ENCODE measurements around the gene HMX3.

Gene HMX3

GRCh38 chr10:123103944-123104343 lies 31.8 kb upstream of the HMX3 start:
- Histone ChIP-seq H3K9ac (ENCODE audit: low read depth, low read length) (no peak overlapping the region), H3K9me3 (ENCODE audit: insufficient read depth, low read depth, low read length) (no peaks in the 10 kb centered on the region), H3K27ac (ENCODE audit: low read length) (no peak overlapping the region), H3K27me3 (ENCODE audit: insufficient read depth, low read length) (no peaks in the 10 kb centered on the region), H3K36me3 (ENCODE audit: insufficient read depth, low read depth, low read length) (no peaks in the 10 kb centered on the region), H3K4me1 (ENCODE audit: insufficient read depth, low read length) (peaks cover 5% of the 10 kb centered on the region; the same call in 1 of the 2 replicates), H3K4me3 (ENCODE audit: low read length) (no peak overlapping the region)

GRCh38 chr10:123109466-123109865 lies 26.3 kb upstream of the HMX3 start:
- no peaks in the 10 kb centered on the region for H3K9me3 ChIP-seq (ENCODE audit: insufficient read depth, low read depth, low read length)
- H3K4me1 ChIP-seq (ENCODE audit: insufficient read depth, low read length): peaks cover 3% of the 10 kb centered on the region; the same call in 1 of the 2 replicates

GRCh38 chr10:123117644-123118417 lies 17.9 kb upstream of the HMX3 start:
- no peak overlapping the region for H3K27ac ChIP-seq (ENCODE audit: low read length)
- peaks cover 41% of the 10 kb centered on the region for H3K27me3 ChIP-seq (ENCODE audit: insufficient read depth, low read length)
- no peaks in the 10 kb centered on the region for H3K9me3 ChIP-seq (ENCODE audit: insufficient read depth, low read depth, low read length)
- peak overlapping the region; percentile 50; the same call in 1 of the 2 replicates for H3K4me3 ChIP-seq (ENCODE audit: low read length)
- H3K4me1 ChIP-seq (ENCODE audit: insufficient read depth, low read length): peaks cover 13% of the 10 kb centered on the region; the same call in 1 of the 2 replicates
- no peak overlapping the region; the same call in 1 of the 2 replicates for H3K9ac ChIP-seq (ENCODE audit: low read depth, low read length)
- H3K36me3 ChIP-seq (ENCODE audit: insufficient read depth, low read depth, low read length): no peaks in the 10 kb centered on the region

More at GRCh38 chr10:123109466-123109865, 26.3 kb upstream of the HMX3 start:
- Histone ChIP-seq H3K36me3 (ENCODE audit: insufficient read depth, low read depth, low read length) (no peaks in the 10 kb centered on the region), H3K27me3 (ENCODE audit: insufficient read depth, low read length) (0 out of 2 replicates have a peak, but pooled peaks cover 4% of the 10 kb centered on the region), H3K9ac (ENCODE audit: low read depth, low read length) (no peak overlapping the region), H3K4me3 (ENCODE audit: low read length) (no peak overlapping the region), H3K27ac (ENCODE audit: low read length) (no peak overlapping the region)

- no peaks in the 10 kb centered on the region for H3K36me3 ChIP-seq (ENCODE audit: insufficient read depth, low read depth, low read length)
- H3K27me3 ChIP-seq (ENCODE audit: insufficient read depth, low read length): peaks cover 41% of the 10 kb centered on the region
Observed at GRCh38 chr10:123119081-123119480, 16.7 kb upstream of the HMX3 start.

GRCh38 chr10:123126246-123126645 lies 9.5 kb upstream of the HMX3 start:
- Histone ChIP-seq H3K9me3 (ENCODE audit: insufficient read depth, low read depth, low read length) (no peaks in the 10 kb centered on the region), H3K36me3 (ENCODE audit: insufficient read depth, low read depth, low read length) (no peaks in the 10 kb centered on the region), H3K9ac (ENCODE audit: low read depth, low read length) (no peak overlapping the region), H3K27me3 (ENCODE audit: insufficient read depth, low read length) (peaks cover 59% of the 10 kb centered on the region), H3K4me3 (ENCODE audit: low read length) (no peak overlapping the region), H3K27ac (ENCODE audit: low read length) (no peak overlapping the region), H3K4me1 (ENCODE audit: insufficient read depth, low read length) (no peaks in the 10 kb centered on the region)

More at GRCh38 chr10:123119081-123119480, 16.7 kb upstream of the HMX3 start:
- H3K9me3 ChIP-seq (ENCODE audit: insufficient read depth, low read depth, low read length): no peaks in the 10 kb centered on the region
- peaks cover 13% of the 10 kb centered on the region; the same call in 1 of the 2 replicates for H3K4me1 ChIP-seq (ENCODE audit: insufficient read depth, low read length)
- no peak overlapping the region for H3K9ac ChIP-seq (ENCODE audit: low read depth, low read length)
- no peak overlapping the region for H3K4me3 ChIP-seq (ENCODE audit: low read length)
- no peak overlapping the region for H3K27ac ChIP-seq (ENCODE audit: low read length)

GRCh38 chr10:123129618-123130271 lies 6.0 kb upstream of the HMX3 start:
- peaks cover 87% of the 10 kb centered on the region for H3K27me3 ChIP-seq (ENCODE audit: insufficient read depth, low read length)
- no peak overlapping the region for H3K9ac ChIP-seq (ENCODE audit: low read depth, low read length)
- H3K27ac ChIP-seq (ENCODE audit: low read length): no peak overlapping the region

GRCh38 chr10:123132576-123133477 lies 2.9 kb upstream of the HMX3 start:
- peak overlapping the region; percentile 44; the same call in 1 of the 2 replicates for H3K9ac ChIP-seq (ENCODE audit: low read depth, low read length)
- H3K4me1 ChIP-seq (ENCODE audit: insufficient read depth, low read length): peaks cover 15% of the 10 kb centered on the region
- H3K36me3 ChIP-seq (ENCODE audit: insufficient read depth, low read depth, low read length): no peaks in the 10 kb centered on the region
- H3K9me3 ChIP-seq (ENCODE audit: insufficient read depth, low read depth, low read length): peaks cover 5% of the 10 kb centered on the region; the same call in 1 of the 2 replicates
- no peak overlapping the region for H3K27ac ChIP-seq (ENCODE audit: low read length)
- H3K4me3 ChIP-seq (ENCODE audit: low read length): peak overlapping the region; percentile 70
- peaks cover 100% of the 10 kb centered on the region for H3K27me3 ChIP-seq (ENCODE audit: insufficient read depth, low read length)

More at GRCh38 chr10:123129618-123130271, 6.0 kb upstream of the HMX3 start:
- H3K9me3 ChIP-seq (ENCODE audit: insufficient read depth, low read depth, low read length): peaks cover 5% of the 10 kb centered on the region; the same call in 1 of the 2 replicates
- no peak overlapping the region for H3K4me3 ChIP-seq (ENCODE audit: low read length)
- peaks cover 13% of the 10 kb centered on the region for H3K4me1 ChIP-seq (ENCODE audit: insufficient read depth, low read length)
- H3K36me3 ChIP-seq (ENCODE audit: insufficient read depth, low read depth, low read length): no peaks in the 10 kb centered on the region

GRCh38 chr10:123133541-123134342 lies 2.0 kb upstream of the HMX3 start:
- Histone ChIP-seq H3K27ac (ENCODE audit: low read length) (no peak overlapping the region), H3K9ac (ENCODE audit: low read depth, low read length) (no peak overlapping the region), H3K27me3 (ENCODE audit: insufficient read depth, low read length) (peaks cover 100% of the 10 kb centered on the region), H3K4me1 (ENCODE audit: insufficient read depth, low read length) (peaks cover 17% of the 10 kb centered on the region), H3K4me3 (ENCODE audit: low read length) (peak overlapping the region; percentile 70), H3K36me3 (ENCODE audit: insufficient read depth, low read depth, low read length) (no peaks in the 10 kb centered on the region), H3K9me3 (ENCODE audit: insufficient read depth, low read depth, low read length) (peaks cover 5% of the 10 kb centered on the region; the same call in 1 of the 2 replicates)

GRCh38 chr10:123134343-123134914 lies 1.3 kb upstream of the HMX3 start:
- Histone ChIP-seq H3K9ac (ENCODE audit: low read depth, low read length) (no peak overlapping the region), H3K27me3 (ENCODE audit: insufficient read depth, low read length) (peaks cover 100% of the 10 kb centered on the region), H3K27ac (ENCODE audit: low read length) (no peak overlapping the region), H3K36me3 (ENCODE audit: insufficient read depth, low read depth, low read length) (no peaks in the 10 kb centered on the region), H3K9me3 (ENCODE audit: insufficient read depth, low read depth, low read length) (peaks cover 5% of the 10 kb centered on the region; the same call in 1 of the 2 replicates), H3K4me1 (ENCODE audit: insufficient read depth, low read length) (peaks cover 17% of the 10 kb centered on the region), H3K4me3 (ENCODE audit: low read length) (peak overlapping the region; percentile 61)

GRCh38 chr10:123134915-123135414 lies 805 bp upstream of the HMX3 start:
- H3K36me3 ChIP-seq (ENCODE audit: insufficient read depth, low read depth, low read length): no peaks in the 10 kb centered on the region
- peaks cover 100% of the 10 kb centered on the region for H3K27me3 ChIP-seq (ENCODE audit: insufficient read depth, low read length)
- H3K9me3 ChIP-seq (ENCODE audit: insufficient read depth, low read depth, low read length): peaks cover 5% of the 10 kb centered on the region; the same call in 1 of the 2 replicates
- H3K4me3 ChIP-seq (ENCODE audit: low read length): peak overlapping the region; percentile 61
- no peak overlapping the region for H3K27ac ChIP-seq (ENCODE audit: low read length)
- no peak overlapping the region for H3K9ac ChIP-seq (ENCODE audit: low read depth, low read length)
- H3K4me1 ChIP-seq (ENCODE audit: insufficient read depth, low read length): peaks cover 17% of the 10 kb centered on the region
